Activated T-cell treated with anti-CD3 and anti-CD28 coated beads, Interleukin-2, amount 50 U/mL, for 48 hours (primary cell): ENCODE data around the gene KMT2A.
"Not testable (repeated sequence)": the region's sequence is repeated elsewhere in the genome, so short reads cannot be mapped to it uniquely, and the experiment has no call there.

Experiments
- DNase-seq, 2 experiments: peaks; one replicate each; pipeline ENCODE4 v3.0.0-alpha.2; 2020

KMT2A gene

DNA sequence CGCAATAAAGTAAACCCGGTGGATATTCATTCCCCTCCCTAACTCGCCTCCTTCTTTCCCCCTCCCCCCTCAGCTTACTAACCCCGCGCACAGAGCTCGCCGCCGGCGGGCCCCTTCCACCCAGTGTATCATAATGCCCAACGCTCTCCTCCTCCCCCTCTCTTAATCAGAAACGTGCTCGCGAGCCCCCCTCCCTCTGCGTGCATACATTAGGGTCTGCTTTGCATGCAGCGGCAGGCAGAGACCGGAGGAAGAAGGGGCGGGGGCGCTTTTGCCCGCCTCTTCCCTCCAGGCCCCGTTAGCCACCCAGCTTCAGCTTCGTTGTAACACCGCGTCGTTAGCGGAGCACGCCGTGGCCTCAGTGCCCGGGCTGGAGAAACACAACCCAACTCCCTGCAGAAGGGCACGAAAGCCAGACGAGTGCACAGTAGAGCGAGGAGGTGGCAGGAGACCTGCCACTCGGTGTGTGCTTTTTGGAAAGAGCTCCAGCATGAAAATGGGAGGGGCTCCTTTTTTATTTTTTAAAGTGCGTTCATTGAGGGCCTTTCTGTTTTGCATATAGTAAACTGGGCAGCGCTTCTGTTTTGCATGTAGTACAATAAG is 901 bp upstream of the KMT2A start:
- DNase-seq: peak; percentile 79 to 80

DNA sequence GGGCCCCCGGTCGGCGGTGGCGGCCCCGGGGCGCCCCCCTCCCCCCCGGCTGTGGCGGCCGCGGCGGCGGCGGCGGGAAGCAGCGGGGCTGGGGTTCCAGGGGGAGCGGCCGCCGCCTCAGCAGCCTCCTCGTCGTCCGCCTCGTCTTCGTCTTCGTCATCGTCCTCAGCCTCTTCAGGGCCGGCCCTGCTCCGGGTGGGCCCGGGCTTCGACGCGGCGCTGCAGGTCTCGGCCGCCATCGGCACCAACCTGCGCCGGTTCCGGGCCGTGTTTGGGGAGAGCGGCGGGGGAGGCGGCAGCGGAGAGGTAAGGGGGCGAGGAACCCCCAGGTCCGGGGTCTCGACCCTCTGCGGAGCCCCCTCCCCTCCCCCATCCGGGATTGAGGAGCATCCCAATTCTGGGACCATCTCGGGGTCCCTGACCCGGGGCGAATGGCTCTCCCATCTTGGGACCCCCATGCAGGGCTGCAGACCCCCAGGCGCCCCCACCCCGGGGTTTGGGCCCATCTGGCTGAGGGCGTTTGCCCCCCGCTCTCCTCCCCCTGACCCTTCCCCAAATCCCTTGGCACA is 431 bp downstream of the KMT2A start:
- DNase-seq: no peak

DNA sequence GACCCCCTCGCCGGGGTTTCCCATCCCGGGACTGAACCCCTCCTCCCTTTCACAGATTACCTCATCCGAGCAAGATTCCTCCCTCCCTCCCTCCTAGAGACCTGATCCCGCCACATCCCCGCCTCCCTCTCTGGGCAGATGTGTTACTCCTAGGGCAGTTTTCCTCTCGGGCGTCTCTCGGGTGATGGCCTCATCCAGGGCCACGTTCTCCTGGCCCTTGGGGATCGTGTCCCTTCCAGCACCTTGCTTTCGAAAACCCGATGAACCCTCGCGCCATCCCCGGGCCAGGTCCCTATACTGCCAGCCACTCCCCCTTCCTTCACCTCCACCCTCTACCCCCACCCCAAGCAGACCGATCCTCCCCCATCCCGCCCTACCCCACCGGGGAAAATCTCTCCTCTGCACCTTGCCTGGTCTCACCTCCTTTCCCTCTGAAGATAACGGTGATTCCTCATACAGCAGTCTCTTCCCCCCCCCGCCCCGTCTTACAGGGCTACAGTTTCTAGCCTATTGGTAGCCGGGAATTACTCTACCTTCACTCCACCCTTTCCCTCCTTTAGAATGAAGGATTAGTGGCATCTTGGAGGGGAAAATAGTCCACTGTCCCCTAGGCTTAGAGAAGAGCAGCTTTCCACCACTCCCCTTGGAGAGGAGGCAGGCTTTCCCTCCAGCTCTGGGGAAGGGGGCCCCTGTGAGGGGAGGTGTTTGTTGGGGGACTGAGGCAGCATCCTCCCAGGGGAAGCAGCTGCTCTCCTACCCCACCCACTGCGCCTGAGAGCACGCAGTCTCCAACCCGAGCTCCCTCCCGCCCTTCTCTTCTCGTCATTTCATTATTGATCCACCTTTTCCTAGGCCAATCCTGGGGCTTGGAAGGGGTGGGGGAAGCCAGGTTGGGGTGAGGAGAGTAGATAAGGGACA is 1.2 kb downstream of the KMT2A start:
- DNase-seq: peak; percentile 60 to 68

DNA sequence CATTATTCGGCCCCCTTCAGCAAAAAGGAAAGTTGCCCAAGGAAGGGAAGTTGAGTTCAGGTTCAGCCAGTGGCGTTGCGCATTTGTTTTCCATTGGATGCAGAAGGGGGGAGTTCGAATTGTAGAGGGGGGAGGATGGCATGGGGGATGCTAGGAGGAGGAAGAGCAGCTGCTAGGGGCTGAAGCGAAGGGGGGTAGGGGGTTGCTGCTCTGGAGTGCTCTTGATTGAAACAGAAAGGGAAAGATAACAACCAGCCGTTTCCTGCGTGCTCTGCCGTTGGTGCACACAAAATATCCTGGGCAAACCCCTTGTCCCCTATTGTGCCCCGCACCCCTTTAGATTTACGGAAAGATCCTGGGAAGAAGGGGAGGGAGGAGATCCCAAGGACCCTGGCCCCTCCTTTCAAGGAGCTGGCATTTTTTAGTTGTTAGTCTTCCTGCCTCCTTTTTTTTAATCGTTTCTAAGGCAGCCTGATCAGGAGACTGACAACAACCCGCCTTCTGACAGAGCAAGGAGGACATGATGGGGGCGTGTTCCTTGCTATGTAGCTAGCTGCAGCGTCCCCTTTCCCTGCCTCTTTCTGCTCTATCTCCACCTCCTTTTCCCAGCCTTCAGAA is 2.1 kb downstream of the KMT2A start:
- peak; percentile 57 to 67 for DNase-seq

DNA sequence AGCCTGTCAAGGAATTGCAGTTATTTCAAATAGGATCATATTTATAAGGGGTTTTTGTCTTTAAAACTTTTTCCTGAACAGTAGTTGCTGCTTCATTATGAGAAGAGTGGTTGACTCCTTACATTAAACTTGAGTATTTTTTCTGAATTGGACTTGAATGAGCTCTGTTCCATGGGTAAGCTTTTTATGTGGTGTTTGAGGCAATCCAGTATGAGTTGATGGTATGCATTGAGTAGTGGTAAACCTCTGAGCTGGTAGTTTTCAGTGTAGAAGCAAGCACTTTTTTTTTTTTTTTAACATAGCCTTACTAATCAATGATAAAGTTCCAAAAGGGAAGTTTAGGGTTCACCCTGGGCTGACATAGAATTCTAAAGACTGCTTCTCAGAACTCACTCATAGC is 3.4 kb downstream of the KMT2A start:
- no peak for DNase-seq

DNA sequence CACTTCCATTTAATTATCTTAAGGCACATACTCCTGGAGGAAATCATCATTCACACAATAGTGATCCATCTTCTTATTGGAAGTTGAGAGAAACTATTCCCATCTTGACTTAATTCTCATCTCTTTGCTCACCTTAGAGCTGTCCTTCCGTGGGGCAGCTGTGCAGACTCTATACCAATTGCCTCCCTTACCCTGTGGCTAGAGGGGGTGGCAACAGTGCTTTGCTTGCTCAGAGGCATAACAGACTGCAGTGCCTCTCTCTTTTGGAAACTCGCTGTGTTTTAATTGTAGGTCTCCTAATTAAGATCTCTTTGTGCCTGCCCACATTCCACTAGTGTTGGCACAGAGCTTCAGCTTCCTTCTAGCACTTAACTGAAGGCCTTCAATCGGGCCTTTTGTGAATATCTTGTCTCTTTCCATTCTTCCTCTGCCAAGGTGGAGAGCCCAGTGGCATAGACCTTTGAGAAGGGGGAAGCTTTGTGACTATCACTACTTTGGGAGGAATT is 5.5 kb downstream of the KMT2A start:
- no peak for DNase-seq

DNA sequence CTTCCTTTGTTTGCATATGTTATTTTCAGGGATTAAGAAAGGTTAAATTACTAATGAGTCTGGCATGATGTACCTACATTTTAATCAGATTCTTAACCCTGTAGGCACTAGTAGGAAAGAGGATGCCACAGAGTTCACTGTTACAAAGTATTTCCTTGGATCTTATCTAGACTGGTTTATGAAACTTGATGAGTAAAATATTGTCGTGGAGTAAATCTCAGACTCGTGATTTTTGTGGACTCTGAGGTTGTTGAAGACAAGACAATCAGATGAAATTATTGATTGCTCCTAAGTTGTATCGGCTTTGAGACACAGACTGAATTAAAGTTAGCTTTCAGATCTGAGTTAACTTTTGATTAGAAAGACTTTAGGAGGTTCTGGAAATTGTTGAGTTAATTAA is 6.0 kb downstream of the KMT2A start:
- no peak for DNase-seq

DNA sequence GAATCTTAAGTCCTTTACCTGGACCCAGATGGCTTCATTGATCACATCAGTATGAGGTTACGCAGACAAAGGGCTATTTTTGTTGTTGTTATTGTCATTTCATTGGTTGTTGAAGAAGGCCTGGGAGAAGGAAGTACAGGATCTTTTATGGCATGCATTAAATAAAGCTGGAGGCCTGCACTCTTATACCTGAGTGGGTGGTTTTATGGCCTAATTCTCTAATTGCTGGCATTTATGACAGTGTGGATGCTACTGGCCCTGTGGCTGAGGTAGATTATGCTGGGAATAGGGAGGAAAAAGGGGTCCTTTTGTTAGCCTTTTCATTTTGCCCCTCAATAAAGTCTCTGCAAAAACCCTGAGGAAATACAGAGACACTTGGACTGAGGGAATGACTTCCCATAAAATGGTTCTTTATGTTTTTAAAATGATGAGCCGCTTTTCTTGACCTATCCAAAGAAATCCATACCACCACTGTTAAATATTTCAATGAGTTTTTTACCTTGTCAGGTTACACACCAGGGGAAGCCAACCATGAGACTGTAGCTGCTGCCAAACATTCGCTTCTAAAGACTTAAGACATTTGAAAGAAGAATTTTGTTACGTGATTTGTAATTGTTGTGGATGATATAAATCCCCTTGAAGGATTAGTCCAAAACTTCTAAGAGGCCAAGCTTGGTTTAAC is 6.8 kb downstream of the KMT2A start:
- DNase-seq: no peak

DNA sequence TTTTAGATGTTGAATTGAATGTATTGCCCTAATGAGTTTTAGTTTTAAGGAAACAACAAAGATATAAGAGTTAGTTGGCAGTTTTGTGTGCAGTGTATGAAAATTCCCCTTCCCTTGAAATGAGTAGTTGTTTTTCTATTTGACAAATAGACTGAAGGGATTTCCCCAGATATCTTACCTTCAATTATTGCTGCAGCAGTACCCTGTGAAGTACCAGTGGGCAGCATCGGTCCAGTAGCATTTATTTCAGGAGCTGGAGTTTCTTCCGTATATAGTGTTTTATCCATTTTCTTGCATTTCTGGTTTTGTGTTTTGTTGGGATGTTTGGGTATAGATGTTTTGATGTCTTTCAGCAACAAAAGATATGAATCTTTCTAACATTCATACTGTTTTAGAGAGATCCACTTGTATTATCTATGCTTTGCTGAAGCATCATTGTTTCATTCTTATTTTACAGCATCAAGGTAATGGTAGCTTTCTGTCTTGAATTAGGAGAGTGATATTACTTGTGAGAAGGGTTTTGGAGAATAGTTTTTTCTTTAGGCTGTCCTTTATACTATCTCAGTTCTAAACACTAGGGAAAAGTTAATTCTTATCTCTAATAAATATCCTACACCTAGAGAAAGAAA is 7.4 kb downstream of the KMT2A start:
- DNase-seq: peak in 1 of 2 experiments; percentile 37

DNA sequence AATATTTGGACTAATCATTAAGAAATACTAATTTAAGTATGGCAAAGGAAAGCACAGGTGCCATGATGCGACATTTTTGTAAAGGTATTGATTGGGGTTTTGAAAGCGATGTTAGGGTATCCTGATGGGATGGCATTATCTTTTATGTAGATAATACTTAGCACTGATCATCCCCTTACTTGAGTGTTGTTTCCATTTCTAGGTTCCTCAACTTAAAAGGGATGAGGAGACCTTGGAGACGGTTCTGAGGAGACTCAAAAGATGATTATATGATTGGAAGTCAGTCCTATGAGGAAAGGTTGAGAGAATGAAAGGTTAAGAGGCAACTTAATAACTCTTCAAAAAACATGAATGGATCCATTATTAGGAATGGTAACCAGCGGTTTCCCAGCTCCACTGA is 11.1 kb downstream of the KMT2A start:
- DNase-seq: no peak

DNA sequence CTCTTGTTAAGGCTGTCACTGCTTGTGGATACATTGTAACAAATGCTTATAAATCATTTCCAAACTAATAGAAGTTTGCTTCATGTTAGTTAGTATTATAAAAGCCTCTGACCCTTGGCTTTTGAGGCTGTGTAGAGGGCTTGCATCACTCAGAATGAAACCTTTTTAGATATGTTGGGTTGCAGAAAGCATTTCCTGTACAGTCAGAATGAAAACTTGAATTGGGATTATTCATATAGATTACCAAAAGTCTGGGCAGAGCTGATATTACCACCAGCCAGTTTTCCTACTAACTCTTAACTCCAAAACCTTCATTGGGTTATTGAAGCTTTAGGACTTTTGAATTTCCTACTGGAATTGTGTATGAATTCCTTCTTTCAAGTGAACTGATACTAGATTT is 12.0 kb downstream of the KMT2A start:
- DNase-seq: no peak

DNA sequence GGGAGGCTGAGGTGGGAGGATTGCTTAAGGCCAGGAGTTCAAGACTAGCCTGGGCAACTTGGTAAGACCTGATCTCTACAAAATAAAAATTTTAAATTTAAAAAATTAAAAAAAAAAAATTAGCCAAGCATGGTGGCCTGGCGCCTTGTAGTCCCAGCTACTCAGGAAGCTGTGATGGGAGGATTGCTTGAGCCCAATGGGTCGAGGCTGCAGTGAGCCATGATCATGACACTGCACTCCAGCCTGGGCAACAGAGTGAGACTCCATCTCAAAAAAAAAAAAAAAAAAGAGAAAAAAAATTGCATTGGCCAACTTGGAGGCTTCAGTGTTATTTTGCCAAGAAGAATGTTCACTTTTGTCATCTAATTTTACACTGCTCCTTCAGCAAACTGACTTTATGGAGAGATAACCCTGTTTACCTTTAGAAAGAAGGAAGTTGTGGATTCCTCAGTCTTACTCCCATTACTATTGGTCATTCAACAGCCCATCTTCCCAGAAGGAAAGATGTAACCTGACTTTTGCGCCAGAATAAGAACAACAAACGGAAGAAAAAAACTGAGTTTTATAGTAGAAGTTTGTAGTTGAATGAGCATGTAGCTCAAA is 13.1 kb downstream of the KMT2A start:
- no peak for DNase-seq

DNA sequence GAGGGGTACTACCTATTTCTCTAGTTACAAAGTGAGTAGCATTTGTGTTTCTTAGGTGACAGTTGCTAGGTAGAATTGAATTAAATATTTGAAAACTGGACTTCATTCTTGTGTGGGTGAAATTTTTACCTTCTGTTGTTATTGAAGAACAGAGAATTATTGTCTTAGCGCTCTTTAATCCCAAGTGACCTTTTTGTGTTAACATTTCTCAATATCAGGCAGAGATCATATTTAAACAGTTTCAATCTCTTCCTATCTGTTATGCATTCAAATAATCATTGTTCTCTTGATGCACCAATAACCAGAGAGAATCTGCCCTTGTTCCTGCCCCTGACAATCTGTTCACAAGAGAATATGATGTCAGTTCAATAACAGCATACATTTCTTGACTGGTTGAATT is 14.2 kb downstream of the KMT2A start:
- no peak for DNase-seq

DNA sequence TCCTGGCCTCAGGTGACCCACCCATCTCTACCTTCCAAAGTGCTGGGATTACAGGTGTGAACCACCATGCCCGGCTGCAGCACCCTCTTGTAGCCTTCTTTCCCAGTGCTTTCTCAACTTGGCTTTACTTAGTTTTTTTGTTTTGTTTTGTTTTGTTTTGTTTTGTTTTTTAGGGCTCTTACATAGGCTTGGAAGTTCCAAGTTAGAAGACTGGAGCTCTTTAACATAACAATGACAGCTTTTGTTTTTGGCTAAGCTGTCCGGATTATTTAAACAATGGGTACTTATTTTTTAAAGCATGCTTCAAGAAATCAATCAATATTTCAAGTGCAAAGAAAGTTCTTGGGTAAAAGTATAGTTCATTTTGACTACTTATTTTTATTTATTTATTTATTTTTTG is 25.9 kb downstream of the KMT2A start:
- DNase-seq: no peak

DNA sequence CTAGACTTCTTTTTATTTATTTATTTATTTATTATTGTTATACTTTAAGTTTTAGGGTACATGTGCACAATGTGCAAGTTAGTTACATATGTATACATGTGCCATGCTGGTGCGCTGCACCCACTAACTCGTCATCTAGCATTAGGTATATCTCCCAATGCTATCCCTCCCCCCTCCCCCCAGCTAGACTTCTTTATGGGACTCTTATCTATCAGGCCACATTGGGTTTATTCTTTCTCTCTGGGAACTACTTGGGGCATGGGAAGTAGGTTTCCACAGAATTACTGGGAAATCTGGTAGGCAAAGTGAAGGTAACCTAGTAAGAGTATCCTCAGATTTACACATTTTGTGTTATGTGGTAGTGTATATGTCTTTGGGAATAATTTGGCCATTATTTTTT is 32.7 kb downstream of the KMT2A start:
- not testable (repeated sequence) for DNase-seq

DNA sequence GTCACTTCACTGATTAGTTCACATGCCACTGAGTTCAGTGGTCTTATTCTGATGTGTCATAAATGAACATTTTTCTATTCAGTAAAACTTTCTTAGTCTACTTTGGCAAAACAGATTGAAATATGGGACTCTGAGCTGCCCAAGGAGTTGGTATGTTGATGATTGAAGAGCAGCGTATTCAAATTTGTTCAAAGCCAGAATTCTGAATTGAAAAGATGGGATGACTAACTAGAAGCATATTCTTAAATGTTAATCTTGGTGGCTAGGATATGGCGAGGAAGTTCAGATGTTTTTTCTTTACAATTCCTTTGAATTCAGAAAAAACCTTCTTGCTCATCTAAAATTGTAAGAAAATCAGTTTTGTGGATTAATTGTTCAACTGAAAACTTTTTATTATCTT is 34.7 kb downstream of the KMT2A start:
- no peak for DNase-seq

DNA sequence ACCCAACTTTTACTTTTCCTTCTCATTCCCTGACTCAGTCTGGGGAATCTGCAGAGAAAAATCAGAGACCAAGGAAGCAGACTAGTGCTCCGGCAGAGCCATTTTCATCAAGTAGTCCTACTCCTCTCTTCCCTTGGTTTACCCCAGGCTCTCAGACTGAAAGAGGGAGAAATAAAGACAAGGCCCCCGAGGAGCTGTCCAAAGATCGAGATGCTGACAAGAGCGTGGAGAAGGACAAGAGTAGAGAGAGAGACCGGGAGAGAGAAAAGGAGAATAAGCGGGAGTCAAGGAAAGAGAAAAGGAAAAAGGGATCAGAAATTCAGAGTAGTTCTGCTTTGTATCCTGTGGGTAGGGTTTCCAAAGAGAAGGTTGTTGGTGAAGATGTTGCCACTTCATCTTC is 37.2 kb downstream of the KMT2A start:
- DNase-seq: no peak

DNA sequence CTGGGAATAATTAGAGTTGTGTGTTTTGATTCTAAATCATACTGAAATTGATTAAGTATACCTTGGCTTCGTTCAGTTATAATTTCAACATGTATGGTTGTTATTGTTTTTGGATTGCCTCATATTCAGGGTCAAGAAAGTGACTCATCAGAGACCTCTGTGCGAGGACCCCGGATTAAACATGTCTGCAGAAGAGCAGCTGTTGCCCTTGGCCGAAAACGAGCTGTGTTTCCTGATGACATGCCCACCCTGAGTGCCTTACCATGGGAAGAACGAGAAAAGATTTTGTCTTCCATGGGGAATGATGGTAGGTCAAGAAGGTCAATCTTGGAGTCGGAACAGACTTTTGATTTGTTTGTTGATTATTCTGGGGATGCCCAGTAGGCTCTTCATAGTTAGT is 40.4 kb downstream of the KMT2A start:
- DNase-seq: no peak

DNA sequence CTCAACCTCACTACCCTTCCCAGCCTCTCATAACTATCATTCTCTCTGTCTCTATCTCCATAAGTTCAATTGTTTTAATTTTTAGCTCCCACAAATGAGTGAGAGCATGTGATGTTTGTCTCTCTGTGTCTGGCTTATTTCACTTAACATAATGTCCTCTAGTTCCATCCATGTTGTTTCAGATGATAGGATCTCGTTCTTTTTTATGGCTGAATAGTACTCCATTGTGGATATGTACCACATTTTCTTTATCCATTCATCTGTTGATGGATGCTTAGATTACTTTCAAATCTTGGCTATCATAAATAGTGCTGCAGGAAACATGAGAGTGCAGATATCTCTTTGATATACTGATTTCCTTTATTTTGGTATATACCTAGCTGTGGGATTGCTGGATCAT is 44.9 kb downstream of the KMT2A start:
- not testable (repeated sequence) for DNase-seq

DNA sequence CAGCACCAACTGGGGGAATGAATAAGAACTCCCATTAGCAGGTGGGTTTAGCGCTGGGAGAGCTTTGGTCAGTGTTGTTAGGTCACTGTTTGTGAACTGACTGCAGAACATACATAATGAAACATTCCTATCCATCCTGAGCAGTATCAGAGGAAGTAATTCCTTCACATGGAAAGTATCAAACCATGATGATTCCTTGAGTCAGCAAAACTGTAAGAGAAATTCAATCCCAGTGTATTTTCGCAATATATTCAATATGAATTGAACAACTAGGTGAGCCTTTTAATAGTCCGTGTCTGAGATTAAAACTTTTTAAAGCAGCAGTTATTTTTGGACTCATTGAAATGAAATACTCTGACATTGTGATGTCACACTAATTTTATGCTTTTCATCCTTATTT is 48.1 kb downstream of the KMT2A start:
- no peak for DNase-seq

DNA sequence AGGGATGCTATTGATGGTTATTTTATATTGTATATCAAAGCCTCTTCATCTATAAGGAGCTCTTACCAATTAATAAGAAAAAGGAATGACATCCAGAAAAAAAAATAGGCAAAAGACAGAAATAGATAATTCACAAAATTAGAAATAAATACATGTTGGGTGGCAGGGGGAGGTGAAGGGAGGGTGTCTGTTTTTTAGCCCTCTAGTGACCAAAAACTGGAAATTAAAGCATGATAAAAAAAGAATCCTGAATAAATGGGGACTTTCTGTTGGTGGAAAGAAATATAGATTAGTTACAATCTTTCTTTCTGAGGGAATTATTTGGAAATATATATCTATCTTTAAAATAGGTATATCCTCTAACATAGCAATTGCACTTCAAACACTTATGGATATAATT is 49.0 kb downstream of the KMT2A start:
- DNase-seq: no peak
